ENCODE data around the gene BTN2A1.

Gene BTN2A1

GRCh38 chr6:26487466-26487865 lies 29.7 kb downstream of the BTN2A1 start:
- Histone ChIP-seq H3K9me3 (ENCODE audit: insufficient read depth, low read length) (no peaks in the 10 kb centered on the region), H3K4me1 (ENCODE audit: insufficient read depth, insufficient read length) (no peaks in the 10 kb centered on the region), H3K27me3 (ENCODE audit: insufficient read depth, insufficient read length) (no peaks in the 10 kb centered on the region), H3K4me3 (ENCODE audit: insufficient read length, low read depth) (no peak overlapping the region), H3K9ac (ENCODE audit: insufficient read length, low read depth) (no peak overlapping the region), H3K36me3 (ENCODE audit: insufficient read depth, insufficient read length, low read length) (no peaks in the 10 kb centered on the region)
- TF ChIP-seq ZNF274 (IDR thresholded peaks at IDR 0.05; ENCODE audit: low read depth, low read length) (no peak), YY1 (IDR thresholded peaks at IDR 0.05; ENCODE audit: insufficient read depth, insufficient read length) (no peak), SUZ12 (IDR thresholded peaks at IDR 0.05; ENCODE audit: extremely low read depth, insufficient read depth, insufficient read length) (no peak)
- no peak for DNase-seq (ENCODE audit: low read depth, low spot score)

DNA sequence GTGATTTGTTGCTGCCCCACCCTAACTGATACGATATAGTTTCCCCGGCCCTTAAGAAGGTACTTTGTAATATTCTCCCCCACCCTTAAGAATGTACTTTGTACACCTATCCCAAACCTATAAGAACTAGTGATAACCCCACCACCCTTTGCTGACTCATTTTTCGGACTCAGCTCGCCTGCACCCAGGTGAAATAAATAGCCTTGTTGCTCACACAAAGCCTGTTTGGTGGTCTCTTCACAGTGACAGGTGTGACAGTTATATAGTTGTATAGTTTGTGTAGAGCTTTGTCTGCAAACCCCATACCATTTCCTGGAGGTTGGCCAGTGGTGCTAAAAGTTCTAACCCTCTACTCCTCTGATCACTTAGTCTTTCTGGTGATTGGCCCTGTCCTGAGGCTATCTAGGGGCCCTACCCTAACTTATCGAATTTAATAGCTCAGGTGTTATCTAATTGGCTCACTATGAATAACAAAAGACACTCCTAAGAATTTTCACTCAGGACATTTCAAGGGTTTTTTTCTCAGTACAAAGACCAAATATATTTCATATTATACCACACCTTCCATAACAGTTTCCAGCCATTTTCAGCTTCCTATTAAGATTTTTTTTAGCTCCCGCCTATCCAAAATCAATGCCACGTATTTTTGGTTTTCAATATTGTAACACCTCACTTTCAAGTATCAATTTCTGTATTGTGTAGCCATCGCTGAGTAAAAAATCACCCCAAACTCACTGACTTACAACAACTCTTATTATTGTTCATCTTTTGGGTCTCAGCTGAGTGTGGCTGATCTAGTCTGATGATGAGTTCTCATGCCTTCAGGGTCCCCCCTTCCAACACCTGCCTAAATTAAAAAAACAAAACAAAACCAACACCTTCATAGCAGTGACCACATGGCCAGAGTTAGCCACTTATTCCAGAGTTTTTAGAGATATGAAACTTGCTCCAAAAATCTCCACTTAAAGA lies 32.5 kb downstream of the BTN2A1 start:
- Histone ChIP-seq H3K9ac (ENCODE audit: insufficient read length, low read depth) (no peak overlapping the region), H3K4me1 (ENCODE audit: insufficient read depth, insufficient read length) (no peaks in the 10 kb centered on the region), H3K9me3 (ENCODE audit: insufficient read depth, low read length) (no peaks in the 10 kb centered on the region), H3K27me3 (ENCODE audit: insufficient read depth, insufficient read length) (no peaks in the 10 kb centered on the region), H3K4me3 (ENCODE audit: insufficient read length, low read depth) (no peak overlapping the region), H3K36me3 (ENCODE audit: insufficient read depth, insufficient read length, low read length) (no peaks in the 10 kb centered on the region)
- no peak for DNase-seq (ENCODE audit: low read depth, low spot score)
- TF ChIP-seq YY1 (IDR thresholded peaks at IDR 0.05; ENCODE audit: insufficient read depth, insufficient read length): no peak

DNA sequence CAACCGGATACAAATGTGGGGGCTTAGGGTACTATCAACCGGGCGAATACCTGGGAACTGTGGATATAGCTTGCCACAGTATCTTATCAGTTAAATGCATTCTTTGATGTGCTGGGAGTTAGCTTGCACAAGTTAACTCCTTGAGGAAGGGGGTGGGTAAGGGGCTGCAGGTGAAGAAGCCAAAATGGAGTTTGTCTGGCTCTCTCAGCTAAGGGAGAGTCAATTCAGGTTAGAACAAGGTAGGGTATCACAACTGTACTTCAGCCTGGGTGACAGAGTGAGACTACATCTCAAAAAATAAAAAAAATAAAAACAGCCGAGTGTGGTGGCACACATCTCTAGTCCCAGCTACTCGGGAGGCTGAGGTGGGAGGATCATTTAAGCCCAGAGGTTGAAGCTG lies 33.8 kb downstream of the BTN2A1 start:
- H3K4me3 ChIP-seq (ENCODE audit: insufficient read length, low read depth): no peak overlapping the region
- TF ChIP-seq ZNF274 (IDR thresholded peaks at IDR 0.05; ENCODE audit: low read depth, low read length) (no peak), SUZ12 (IDR thresholded peaks at IDR 0.05; ENCODE audit: extremely low read depth, insufficient read depth, insufficient read length) (no peak), YY1 (IDR thresholded peaks at IDR 0.05; ENCODE audit: insufficient read depth, insufficient read length) (no peak)

DNA sequence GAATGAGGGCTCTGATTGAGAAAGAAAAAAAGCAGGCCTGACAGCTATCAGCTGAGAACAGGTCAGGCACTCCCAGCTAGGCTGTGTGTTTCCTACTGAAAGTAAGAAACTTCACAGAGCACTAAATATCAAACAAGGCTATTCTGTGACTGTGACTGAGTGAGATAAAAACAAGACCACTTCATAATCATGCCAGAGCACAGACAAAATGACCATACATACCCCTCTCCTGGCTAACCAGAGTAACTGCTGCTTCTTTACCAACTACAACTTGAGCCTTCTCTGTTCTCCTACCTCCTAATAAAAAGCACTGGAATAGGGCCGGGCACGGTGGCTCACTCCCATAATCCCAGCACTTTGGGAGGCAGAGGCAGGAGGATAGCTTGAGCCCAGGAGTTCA lies 35.5 kb downstream of the BTN2A1 start:
- H3K4me3 ChIP-seq (ENCODE audit: insufficient read length, low read depth): no peak overlapping the region
- no peak for DNase-seq (ENCODE audit: low read depth, low spot score)
- H3K27me3 ChIP-seq (ENCODE audit: insufficient read depth, insufficient read length): no peaks in the 10 kb centered on the region
- H3K9me3 ChIP-seq (ENCODE audit: insufficient read depth, low read length): no peaks in the 10 kb centered on the region
- TF ChIP-seq SUZ12 (IDR thresholded peaks at IDR 0.05; ENCODE audit: extremely low read depth, insufficient read depth, insufficient read length) (no peak), ZNF274 (IDR thresholded peaks at IDR 0.05; ENCODE audit: low read depth, low read length) (no peak), YY1 (IDR thresholded peaks at IDR 0.05; ENCODE audit: insufficient read depth, insufficient read length) (no peak)
- H3K36me3 ChIP-seq (ENCODE audit: insufficient read depth, insufficient read length, low read length): no peaks in the 10 kb centered on the region
- H3K9ac ChIP-seq (ENCODE audit: insufficient read length, low read depth): no peak overlapping the region
- H3K4me1 ChIP-seq (ENCODE audit: insufficient read depth, insufficient read length): no peaks in the 10 kb centered on the region

More for the DNA sequence above, 33.8 kb downstream of the BTN2A1 start:
- Histone ChIP-seq H3K36me3 (ENCODE audit: insufficient read depth, insufficient read length, low read length) (no peaks in the 10 kb centered on the region), H3K9ac (ENCODE audit: insufficient read length, low read depth) (no peak overlapping the region), H3K4me1 (ENCODE audit: insufficient read depth, insufficient read length) (no peaks in the 10 kb centered on the region), H3K27me3 (ENCODE audit: insufficient read depth, insufficient read length) (no peaks in the 10 kb centered on the region), H3K9me3 (ENCODE audit: insufficient read depth, low read length) (no peaks in the 10 kb centered on the region)
- DNase-seq (ENCODE audit: low read depth, low spot score): no peak

GRCh38 chr6:26494117-26494516 lies 36.4 kb downstream of the BTN2A1 start:
- TF ChIP-seq YY1 (IDR thresholded peaks at IDR 0.05; ENCODE audit: insufficient read depth, insufficient read length): no peak
- TF ChIP-seq ZNF274 (IDR thresholded peaks at IDR 0.05; ENCODE audit: low read depth, low read length): no peak
- TF ChIP-seq SUZ12 (IDR thresholded peaks at IDR 0.05; ENCODE audit: extremely low read depth, insufficient read depth, insufficient read length): no peak
- no peak overlapping the region for H3K4me3 ChIP-seq (ENCODE audit: insufficient read length, low read depth)
- H3K27me3 ChIP-seq (ENCODE audit: insufficient read depth, insufficient read length): no peaks in the 10 kb centered on the region
- no peaks in the 10 kb centered on the region for H3K4me1 ChIP-seq (ENCODE audit: insufficient read depth, insufficient read length)
- H3K9ac ChIP-seq (ENCODE audit: insufficient read length, low read depth): no peak overlapping the region
- H3K9me3 ChIP-seq (ENCODE audit: insufficient read depth, low read length): no peaks in the 10 kb centered on the region
- H3K36me3 ChIP-seq (ENCODE audit: insufficient read depth, insufficient read length, low read length): no peaks in the 10 kb centered on the region
- DNase-seq (ENCODE audit: low read depth, low spot score): no peak

DNA sequence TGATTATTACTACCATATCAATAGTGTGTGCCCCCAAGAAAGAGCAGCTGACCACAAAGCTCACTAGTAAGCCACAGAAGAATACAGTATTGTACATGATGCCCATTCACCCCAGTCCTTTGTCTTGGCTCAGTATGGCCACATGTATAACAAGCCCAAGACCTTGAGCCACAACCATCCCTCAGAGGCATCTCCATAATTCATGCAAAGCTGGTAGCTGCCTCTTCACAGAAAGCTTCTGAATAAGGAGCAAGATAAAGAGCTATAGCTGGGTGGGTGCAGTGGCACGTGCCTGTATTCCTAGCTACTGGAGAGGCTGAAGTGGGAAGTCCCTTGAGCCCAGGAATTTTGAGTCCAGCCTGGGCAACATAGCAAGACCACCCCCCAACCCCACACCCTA lies 37.5 kb downstream of the BTN2A1 start:
- Histone ChIP-seq H3K9ac (ENCODE audit: insufficient read length, low read depth) (no peak overlapping the region), H3K27me3 (ENCODE audit: insufficient read depth, insufficient read length) (no peaks in the 10 kb centered on the region), H3K4me1 (ENCODE audit: insufficient read depth, insufficient read length) (no peaks in the 10 kb centered on the region), H3K4me3 (ENCODE audit: insufficient read length, low read depth) (no peak overlapping the region), H3K9me3 (ENCODE audit: insufficient read depth, low read length) (no peaks in the 10 kb centered on the region), H3K36me3 (ENCODE audit: insufficient read depth, insufficient read length, low read length) (no peaks in the 10 kb centered on the region)
- no peak for TF ChIP-seq SUZ12 (IDR thresholded peaks at IDR 0.05; ENCODE audit: extremely low read depth, insufficient read depth, insufficient read length)
- TF ChIP-seq YY1 (IDR thresholded peaks at IDR 0.05; ENCODE audit: insufficient read depth, insufficient read length): no peak
- no peak for TF ChIP-seq ZNF274 (IDR thresholded peaks at IDR 0.05; ENCODE audit: low read depth, low read length)
- DNase-seq (ENCODE audit: low read depth, low spot score): no peak

DNA sequence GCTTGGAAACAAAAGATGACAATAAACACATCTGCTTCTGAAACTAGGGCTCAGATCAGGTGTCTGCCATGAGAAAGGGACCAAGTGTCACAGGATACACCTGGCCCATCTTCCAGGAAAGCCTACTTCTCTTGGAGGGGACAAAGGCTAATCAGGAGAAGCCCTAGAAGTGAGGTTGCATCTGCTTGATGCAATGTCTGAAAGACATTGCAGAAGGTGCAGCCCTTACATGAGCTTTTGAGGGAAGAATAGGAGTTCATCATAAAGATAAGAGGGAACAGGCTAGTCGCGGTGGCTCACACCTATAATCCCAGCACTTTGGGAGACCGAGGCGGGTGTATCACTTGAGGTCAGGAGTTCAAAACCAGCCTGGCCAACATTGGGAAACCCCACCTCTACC lies 39.9 kb downstream of the BTN2A1 start:
- H3K4me3 ChIP-seq (ENCODE audit: insufficient read length, low read depth): no peak overlapping the region
- no peak for DNase-seq (ENCODE audit: low read depth, low spot score)
- no peaks in the 10 kb centered on the region for H3K27me3 ChIP-seq (ENCODE audit: insufficient read depth, insufficient read length)
- H3K9me3 ChIP-seq (ENCODE audit: insufficient read depth, low read length): no peaks in the 10 kb centered on the region
- no peaks in the 10 kb centered on the region for H3K4me1 ChIP-seq (ENCODE audit: insufficient read depth, insufficient read length)
- no peak for TF ChIP-seq YY1 (IDR thresholded peaks at IDR 0.05; ENCODE audit: insufficient read depth, insufficient read length)
- no peaks in the 10 kb centered on the region for H3K36me3 ChIP-seq (ENCODE audit: insufficient read depth, insufficient read length, low read length)
- H3K9ac ChIP-seq (ENCODE audit: insufficient read length, low read depth): no peak overlapping the region
